ENCODE measurements around the gene CNTN1.
"Not testable (repeated sequence)": the region's sequence is repeated elsewhere in the genome, so short reads cannot be mapped to it uniquely, and the experiment has no call there.

Gene CNTN1

GRCh38 chr12:41053046-41053445 is 360.8 kb downstream of the CNTN1 start:
- DNase-seq: no peak

GRCh38 chr12:41055875-41056577 is 363.8 kb downstream of the CNTN1 start:
- no peak for DNase-seq

GRCh38 chr12:41058266-41058665 is 366.0 kb downstream of the CNTN1 start:
- DNase-seq: no peak

- no peak for DNase-seq
Measured at GRCh38 chr12:41061192-41061591, 369.0 kb downstream of the CNTN1 start.

- no peak for DNase-seq
Measured at GRCh38 chr12:41064411-41064810, 372.2 kb downstream of the CNTN1 start.

GRCh38 chr12:41067941-41068645 is 375.9 kb downstream of the CNTN1 start:
- no peak for DNase-seq

- DNase-seq: no peak
Measured at GRCh38 chr12:41073633-41074472, 381.6 kb downstream of the CNTN1 start.

GRCh38 chr12:41074473-41074769 is 382.2 kb downstream of the CNTN1 start:
- no peak for DNase-seq

GRCh38 chr12:41076114-41076513 is 383.9 kb downstream of the CNTN1 start:
- DNase-seq: no peak

GRCh38 chr12:41081241-41081640 is 389.0 kb downstream of the CNTN1 start:
- DNase-seq: not testable (repeated sequence)

GRCh38 chr12:41089438-41089837 is 397.2 kb downstream of the CNTN1 start:
- no peak for DNase-seq

- DNase-seq: no peak
Measured at GRCh38 chr12:41092115-41092514, 399.9 kb downstream of the CNTN1 start.

- DNase-seq: no peak
Measured at GRCh38 chr12:41096797-41097196, 404.6 kb downstream of the CNTN1 start.

- DNase-seq: no peak
Measured at GRCh38 chr12:41100572-41100971, 408.3 kb downstream of the CNTN1 start.

- DNase-seq: no peak
Measured at GRCh38 chr12:41101806-41102205, 409.6 kb downstream of the CNTN1 start.

GRCh38 chr12:41103614-41104013 is 411.4 kb downstream of the CNTN1 start:
- no peak for DNase-seq

- no peak for DNase-seq
Measured at GRCh38 chr12:41106315-41106714, 414.1 kb downstream of the CNTN1 start.

GRCh38 chr12:41108032-41108431 is 415.8 kb downstream of the CNTN1 start:
- DNase-seq: no peak

- no peak for DNase-seq
Measured at GRCh38 chr12:41112903-41113302, 420.7 kb downstream of the CNTN1 start.

GRCh38 chr12:41120211-41120610 is 428.0 kb downstream of the CNTN1 start:
- DNase-seq: no peak

GRCh38 chr12:41121374-41121773 is 429.1 kb downstream of the CNTN1 start:
- no peak for DNase-seq
